ENCODE data around the gene COMMD9. TPM values are rescaled to one million over a fixed set of nuclear protein-coding genes. Genes with fewer than 3 reads are reported as not detected.

COMMD9 gene
- total and polyA plus RNA-seq, 2 donors (not counting 1 experiment from before 2014, with no cell fraction given), result 15.4 to 56.1 TPM

DNA sequence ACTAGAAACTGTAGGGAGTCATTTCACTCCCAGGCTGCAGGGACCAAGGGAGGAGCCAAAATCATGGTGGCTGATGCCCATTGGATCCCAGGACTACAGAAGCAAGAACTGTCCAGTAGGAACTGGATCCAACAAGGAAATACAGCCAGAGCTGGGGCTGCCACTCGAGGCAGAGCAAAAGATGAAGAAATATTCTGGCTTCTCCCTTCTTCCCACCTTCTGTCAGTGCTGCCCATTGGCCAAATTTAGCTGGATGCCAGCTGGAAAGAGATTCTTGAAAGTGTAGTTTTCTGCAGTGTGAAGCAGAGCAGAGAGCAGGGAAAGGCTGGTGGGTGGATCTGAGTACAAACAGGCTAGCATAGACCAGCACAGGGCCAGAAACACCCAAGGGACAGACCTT lies 45.6 kb downstream of the COMMD9 start:
- Histone ChIP-seq H3K4me3 (replicated peaks in 1 of 4; ENCODE audit: control extremely low read depth in 1 of 4, insufficient read depth in 1 of 4, low read depth in 3 of 4, low read length in 4 of 4) (no peak overlapping the region), H3K79me2 (ENCODE audit: control insufficient read depth, insufficient read depth, low read length) (no peaks in the 10 kb centered on the region), H3K27me3 (ENCODE audit: control insufficient read depth, insufficient read depth, low read length) (no peaks in the 10 kb centered on the region), H3K4me1 (ENCODE audit: control insufficient read depth, extremely low read depth, insufficient read depth, low read length) (no peaks in the 10 kb centered on the region), H2AFZ (ENCODE audit: low read length) (no peak overlapping the region), H3K9me3 (ENCODE audit: control insufficient read depth, insufficient read depth, low read depth, low read length) (no peaks in the 10 kb centered on the region), H3K9ac (ENCODE audit: insufficient read depth, low read length) (no peak overlapping the region), H4K20me1 (ENCODE audit: control insufficient read depth, extremely low read depth, insufficient read depth, low read length) (no peaks in the 10 kb centered on the region), H3K36me3 (ENCODE audit: control insufficient read depth, insufficient read depth, low read length) (no peaks in the 10 kb centered on the region), H3K27ac (ENCODE audit: insufficient read depth, low read length) (no peak overlapping the region), H3K4me2 (ENCODE audit: extremely low read depth, insufficient read depth, low read length) (no peak overlapping the region)
- TF ChIP-seq EZH2 (IDR thresholded peaks at IDR 0.05; ENCODE audit: low read length, missing control alignments), result no peak
- TF ChIP-seq, protein P1, sequence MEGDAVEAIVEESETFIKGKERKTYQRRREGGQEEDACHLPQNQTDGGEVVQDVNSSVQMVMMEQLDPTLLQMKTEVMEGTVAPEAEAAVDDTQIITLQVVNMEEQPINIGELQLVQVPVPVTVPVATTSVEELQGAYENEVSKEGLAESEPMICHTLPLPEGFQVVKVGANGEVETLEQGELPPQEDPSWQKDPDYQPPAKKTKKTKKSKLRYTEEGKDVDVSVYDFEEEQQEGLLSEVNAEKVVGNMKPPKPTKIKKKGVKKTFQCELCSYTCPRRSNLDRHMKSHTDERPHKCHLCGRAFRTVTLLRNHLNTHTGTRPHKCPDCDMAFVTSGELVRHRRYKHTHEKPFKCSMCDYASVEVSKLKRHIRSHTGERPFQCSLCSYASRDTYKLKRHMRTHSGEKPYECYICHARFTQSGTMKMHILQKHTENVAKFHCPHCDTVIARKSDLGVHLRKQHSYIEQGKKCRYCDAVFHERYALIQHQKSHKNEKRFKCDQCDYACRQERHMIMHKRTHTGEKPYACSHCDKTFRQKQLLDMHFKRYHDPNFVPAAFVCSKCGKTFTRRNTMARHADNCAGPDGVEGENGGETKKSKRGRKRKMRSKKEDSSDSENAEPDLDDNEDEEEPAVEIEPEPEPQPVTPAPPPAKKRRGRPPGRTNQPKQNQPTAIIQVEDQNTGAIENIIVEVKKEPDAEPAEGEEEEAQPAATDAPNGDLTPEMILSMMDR (conservative IDR thresholded peaks at IDR 0.05 in 1 of 2, IDR thresholded peaks at IDR 0.05 in 1 of 2; ENCODE audit: low read depth in 1 of 2, low read length in 2 of 2), result no peak
- DNase-seq (ENCODE audit: low read depth in 2 of 2), result no peak

DNA sequence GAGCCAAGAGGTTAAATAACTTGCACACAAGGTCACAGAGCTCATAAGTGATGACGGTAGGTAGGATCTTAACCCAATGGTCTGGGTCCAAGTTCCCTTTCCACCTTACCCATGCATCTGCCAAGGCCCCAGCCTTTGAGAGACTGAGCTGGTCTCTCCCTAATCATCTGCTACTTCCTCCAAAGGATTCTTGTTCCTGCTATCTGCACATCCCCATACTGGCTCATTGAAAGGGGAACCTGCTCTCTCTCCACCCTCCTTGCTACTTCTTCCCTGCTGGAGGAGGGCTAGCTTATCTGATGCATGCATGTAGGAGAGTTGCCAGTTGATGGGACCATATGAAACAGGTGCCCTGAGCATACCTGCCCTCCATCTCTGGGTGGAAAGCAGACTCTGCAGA lies 47.7 kb downstream of the COMMD9 start:
- Histone ChIP-seq H3K4me1 (ENCODE audit: control insufficient read depth, extremely low read depth, insufficient read depth, low read length) (no peaks in the 10 kb centered on the region), H3K27me3 (ENCODE audit: control insufficient read depth, insufficient read depth, low read length) (no peaks in the 10 kb centered on the region), H3K4me2 (ENCODE audit: extremely low read depth, insufficient read depth, low read length) (no peak overlapping the region), H2AFZ (ENCODE audit: low read length) (no peak overlapping the region), H3K27ac (ENCODE audit: insufficient read depth, low read length) (no peak overlapping the region), H3K4me3 (replicated peaks in 1 of 4; ENCODE audit: control extremely low read depth in 1 of 4, insufficient read depth in 1 of 4, low read depth in 3 of 4, low read length in 4 of 4) (no peak overlapping the region), H4K20me1 (ENCODE audit: control insufficient read depth, extremely low read depth, insufficient read depth, low read length) (no peaks in the 10 kb centered on the region), H3K79me2 (ENCODE audit: control insufficient read depth, insufficient read depth, low read length) (no peaks in the 10 kb centered on the region), H3K9me3 (ENCODE audit: control insufficient read depth, insufficient read depth, low read depth, low read length) (no peaks in the 10 kb centered on the region), H3K36me3 (ENCODE audit: control insufficient read depth, insufficient read depth, low read length) (no peaks in the 10 kb centered on the region), H3K9ac (ENCODE audit: insufficient read depth, low read length) (no peak overlapping the region)
- DNase-seq (ENCODE audit: low read depth in 2 of 2), result no peak
- no peak for TF ChIP-seq EZH2 (IDR thresholded peaks at IDR 0.05; ENCODE audit: low read length, missing control alignments)
- TF ChIP-seq, protein P1 (conservative IDR thresholded peaks at IDR 0.05 in 1 of 2, IDR thresholded peaks at IDR 0.05 in 1 of 2; ENCODE audit: low read depth in 1 of 2, low read length in 2 of 2), result no peak

DNA sequence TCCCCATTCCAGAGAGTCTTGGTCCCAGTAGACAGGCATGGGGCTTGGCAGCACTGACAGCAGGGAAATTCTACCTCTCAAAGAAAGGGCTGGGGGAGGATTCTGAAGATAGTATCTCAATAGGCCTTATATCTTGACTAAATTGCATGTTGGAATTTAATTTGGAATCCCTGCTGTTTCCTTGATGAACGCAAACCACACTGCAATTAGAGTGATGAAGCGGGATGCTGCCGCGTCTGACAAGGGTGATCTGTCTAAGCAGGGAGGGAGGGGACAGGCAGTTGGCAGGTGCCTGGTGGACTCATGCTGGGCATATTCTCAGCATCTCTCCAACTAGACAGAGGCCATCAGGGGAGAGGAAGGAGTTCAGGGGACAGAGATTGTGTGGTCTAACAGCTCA lies 48.4 kb downstream of the COMMD9 start:
- Histone ChIP-seq H4K20me1 (ENCODE audit: control insufficient read depth, extremely low read depth, insufficient read depth, low read length) (no peaks in the 10 kb centered on the region), H3K27me3 (ENCODE audit: control insufficient read depth, insufficient read depth, low read length) (no peaks in the 10 kb centered on the region), H3K4me2 (ENCODE audit: extremely low read depth, insufficient read depth, low read length) (no peak overlapping the region), H3K9ac (ENCODE audit: insufficient read depth, low read length) (no peak overlapping the region), H3K79me2 (ENCODE audit: control insufficient read depth, insufficient read depth, low read length) (no peaks in the 10 kb centered on the region), H3K36me3 (ENCODE audit: control insufficient read depth, insufficient read depth, low read length) (no peaks in the 10 kb centered on the region), H3K27ac (ENCODE audit: insufficient read depth, low read length) (no peak overlapping the region), H3K4me3 (replicated peaks in 1 of 4; ENCODE audit: control extremely low read depth in 1 of 4, insufficient read depth in 1 of 4, low read depth in 3 of 4, low read length in 4 of 4) (no peak overlapping the region), H3K9me3 (ENCODE audit: control insufficient read depth, insufficient read depth, low read depth, low read length) (no peaks in the 10 kb centered on the region), H3K4me1 (ENCODE audit: control insufficient read depth, extremely low read depth, insufficient read depth, low read length) (no peaks in the 10 kb centered on the region), H2AFZ (ENCODE audit: low read length) (no peak overlapping the region)
- no peak for TF ChIP-seq EZH2 (IDR thresholded peaks at IDR 0.05; ENCODE audit: low read length, missing control alignments)
- TF ChIP-seq, protein P1 (conservative IDR thresholded peaks at IDR 0.05 in 1 of 2, IDR thresholded peaks at IDR 0.05 in 1 of 2; ENCODE audit: low read depth in 1 of 2, low read length in 2 of 2), result no peak
- no peak for DNase-seq (ENCODE audit: low read depth in 2 of 2)
